HCT116 (cell line): ENCODE data around the gene SLC6A13.

Experiments used
- ATF3 ChIP-seq: IDR thresholded peaks from 2 replicates; pipeline ENCODE4 v1.6.1; 2012
- CBX3 ChIP-seq: IDR thresholded peaks from 2 replicates; pipeline ENCODE4 v1.6.1; 2012; ENCODE audit warnings: low read depth
- CTCF ChIP-seq, 3 experiments: fragments of 200-600 bp in 1 of 3; sonication (generic) in 1 of 3; IDR thresholded peaks in 2 of 3; conservative IDR thresholded peaks in 1 of 3; 2 replicates each; pipeline ENCODE4 v1.5.1; 2012 to 2017; ENCODE audit warnings: low read depth in 2 of 3, low read length in 2 of 3, antibody characterized with exemption in 1 of 3, borderline replicate concordance in 1 of 3, control low read depth in 1 of 3, mild to moderate bottlenecking in 1 of 3, mixed read lengths in 1 of 3, mixed run types in 1 of 3, moderate library complexity in 1 of 3; ENCODE audit not compliant: insufficient read depth in 1 of 3
- EGR1 ChIP-seq: IDR thresholded peaks from 2 replicates; pipeline ENCODE4 v1.6.1; 2012; ENCODE audit warnings: low read depth
- MAX ChIP-seq: IDR thresholded peaks from 2 replicates; pipeline ENCODE4 v1.6.1; 2012
- POLR2A ChIP-seq: IDR thresholded peaks from 2 replicates; pipeline ENCODE4 v1.7.0; 2011; ENCODE audit warnings: borderline replicate concordance; ENCODE audit not compliant: insufficient read depth, insufficient read length; ENCODE audit errors: extremely low read depth
- SRF ChIP-seq: IDR thresholded peaks from 2 replicates; pipeline ENCODE4 v1.6.1; 2012; ENCODE audit warnings: low read depth
- YY1 ChIP-seq: IDR thresholded peaks from 2 replicates; pipeline ENCODE4 v1.6.1; 2011; ENCODE audit warnings: low read length, low read depth, moderate library complexity, mild to moderate bottlenecking; ENCODE audit not compliant: insufficient replicate concordance; ENCODE audit errors: extremely low read depth

GRCh38 chr12:242496-242895 is 20.1 kb downstream of the SLC6A13 start:
- TF ChIP-seq EGR1, result no peak
- TF ChIP-seq CTCF (IDR thresholded peaks at IDR 0.05 in 2 of 3, conservative IDR thresholded peaks at IDR 0.05 in 1 of 3; ENCODE audit: borderline replicate concordance in 1 of 3, insufficient read depth in 1 of 3, low read depth in 2 of 3, low read length in 2 of 3), result no peak
- TF ChIP-seq POLR2A, result no peak
- TF ChIP-seq ATF3, result no peak
- no peak for TF ChIP-seq MAX
- TF ChIP-seq YY1, result no peak
- TF ChIP-seq CBX3, result no peak
- TF ChIP-seq SRF, result no peak
